CD4-positive, alpha-beta T cell treated with Interleukin-15 for 4 hours (primary cell): ENCODE results near the gene PHKA2.
"Not testable (repeated sequence)": the region's sequence is repeated elsewhere in the genome, so short reads cannot be mapped to it uniquely, and the experiment has no call there.

Experiments
- DNase-seq: peaks from one replicate; pipeline ENCODE4 v3.0.0-alpha.2; 2020; ENCODE audit warnings: low spot score

PHKA2 gene

GRCh38 chrX:18983666-18984380 lies at the start of gene PHKA2:
TSS of gene PHKA2 (minus strand) at chrX:18984114. CDS start at chrX:18983932, 182 bp downstream.
- DNase-seq, result no peak

- no peak for DNase-seq
Observed at GRCh38 chrX:19030805-19031204, 46.9 kb upstream of the PHKA2 start.

GRCh38 chrX:19028560-19028959 lies 44.6 kb upstream of the PHKA2 start:
- no peak for DNase-seq

DNA sequence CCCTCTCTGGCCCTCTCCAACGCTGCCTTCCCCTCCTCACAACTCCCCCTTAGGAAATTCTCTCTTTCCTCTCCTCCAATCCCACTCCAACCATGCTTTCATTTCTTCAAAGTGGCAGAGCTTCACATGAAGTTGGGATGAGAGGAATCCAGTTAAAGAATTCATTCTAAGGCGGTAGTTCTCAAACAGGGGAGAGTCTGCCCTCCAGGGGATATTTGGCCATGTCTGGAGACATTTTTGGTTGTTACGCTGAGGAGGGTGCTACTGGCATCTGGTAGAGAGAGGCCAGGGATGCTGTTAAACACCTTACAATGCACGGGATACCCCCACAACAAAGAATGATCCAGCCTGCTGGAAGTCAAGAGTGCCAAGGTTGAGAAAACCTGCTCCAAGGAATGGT lies 40.5 kb upstream of the PHKA2 start:
- DNase-seq, result no peak

DNA sequence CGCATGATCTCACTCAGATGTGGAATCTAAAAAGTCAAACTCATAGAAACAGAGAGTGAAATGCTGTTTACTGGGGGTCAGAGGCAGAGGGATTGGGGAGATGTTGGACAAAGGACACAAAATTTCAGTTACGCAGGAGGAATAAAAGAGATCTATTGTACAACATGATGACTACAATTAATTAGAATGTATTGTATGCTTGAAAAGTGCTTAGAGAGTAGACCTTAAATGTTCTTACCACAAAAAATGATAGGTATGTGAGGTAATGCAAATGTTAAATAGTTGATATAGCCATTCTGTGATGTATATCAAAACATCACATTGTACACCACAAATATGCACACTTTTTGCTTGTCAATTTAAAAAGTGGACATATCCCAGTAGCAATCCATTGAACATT lies 36.1 kb upstream of the PHKA2 start:
- DNase-seq, result no peak

DNA sequence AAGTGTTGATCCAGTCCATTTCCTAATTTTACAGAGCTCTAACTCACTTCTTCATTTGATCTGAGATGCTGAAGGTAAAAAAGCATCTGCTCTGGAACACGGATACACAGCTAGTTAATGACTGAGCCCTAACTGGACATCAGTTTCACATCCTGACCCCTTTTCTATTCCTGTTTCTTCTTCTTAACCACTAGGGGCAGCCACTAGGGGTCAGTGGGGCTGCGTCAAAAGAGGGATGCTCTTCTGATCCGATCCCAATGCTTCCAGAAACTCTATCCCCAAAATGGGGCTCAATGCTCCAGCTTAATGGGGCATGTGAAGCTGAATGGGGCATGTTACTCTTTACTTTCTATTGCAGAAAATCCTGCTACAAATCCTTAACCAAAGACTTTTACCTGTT lies 33.4 kb upstream of the PHKA2 start:
- DNase-seq, result no peak

DNA sequence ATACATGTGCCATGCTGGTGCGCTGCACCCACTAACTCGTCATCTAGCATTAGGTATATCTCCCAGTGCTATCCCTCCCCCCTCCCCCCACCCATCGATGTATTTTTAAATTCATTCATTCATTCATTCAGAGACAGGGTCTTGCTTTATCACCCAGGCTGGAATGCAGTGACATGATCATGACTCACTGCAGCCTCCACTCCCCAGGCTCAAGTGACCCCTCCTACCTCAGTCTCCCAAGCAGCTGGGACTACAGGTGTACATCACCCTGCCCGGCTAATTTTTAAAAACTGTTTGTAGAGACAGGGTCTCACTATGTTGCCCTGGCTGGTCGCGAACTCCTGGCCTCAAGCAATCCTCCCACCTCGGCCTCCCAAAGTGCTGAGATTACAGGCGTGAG lies 32.7 kb upstream of the PHKA2 start:
- DNase-seq, result not testable (repeated sequence)

- no peak for DNase-seq
Observed at GRCh38 chrX:19007868-19008267, 24.0 kb upstream of the PHKA2 start.

GRCh38 chrX:19007011-19007410 lies 23.1 kb upstream of the PHKA2 start:
- no peak for DNase-seq

- DNase-seq, result no peak
Observed at GRCh38 chrX:19005909-19006308, 22.0 kb upstream of the PHKA2 start.

DNA sequence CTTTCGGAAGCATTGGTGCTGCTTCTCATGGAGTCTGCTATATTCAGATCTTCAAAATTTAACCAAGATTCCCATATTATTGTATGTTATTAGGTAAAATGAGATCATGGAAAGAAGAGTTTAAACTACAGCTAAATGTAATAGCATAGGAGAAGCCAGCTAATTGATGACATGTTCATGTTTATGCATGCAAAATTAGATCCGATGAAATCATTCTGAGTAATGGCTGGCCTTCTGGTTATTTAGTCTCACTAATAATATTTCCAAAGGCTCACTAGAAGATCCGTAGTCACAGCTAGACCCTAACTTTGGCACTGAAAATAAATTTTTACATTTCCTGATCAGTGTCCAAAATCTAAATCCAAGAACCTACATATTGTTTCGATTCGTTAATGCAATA lies 19.8 kb upstream of the PHKA2 start:
- DNase-seq, result no peak

- no peak for DNase-seq
Observed at GRCh38 chrX:18998653-18999052, 14.7 kb upstream of the PHKA2 start.

DNA sequence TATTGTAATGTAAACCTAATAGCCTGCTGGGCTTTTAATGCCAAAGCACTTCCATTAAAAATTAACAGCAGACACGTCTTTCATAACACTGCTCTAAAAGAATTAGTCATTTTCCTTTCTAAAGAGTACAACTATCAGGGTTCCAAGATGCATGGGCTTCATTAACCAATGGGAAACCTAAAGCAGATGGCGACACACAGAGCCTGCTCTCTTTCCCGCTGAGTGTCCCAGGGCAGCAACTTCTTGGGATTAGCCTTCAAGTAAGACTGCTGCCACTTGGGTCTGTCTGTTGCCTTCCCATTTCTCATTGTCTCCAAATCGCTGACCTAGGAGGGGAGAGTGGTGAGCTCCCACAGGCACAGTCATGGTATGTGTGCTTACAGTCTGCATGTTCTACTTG lies 14.0 kb upstream of the PHKA2 start:
- DNase-seq, result no peak

- no peak for DNase-seq
Observed at GRCh38 chrX:18996536-18996935, 12.6 kb upstream of the PHKA2 start.

GRCh38 chrX:18995221-18995620 lies 11.3 kb upstream of the PHKA2 start:
- DNase-seq, result no peak

DNA sequence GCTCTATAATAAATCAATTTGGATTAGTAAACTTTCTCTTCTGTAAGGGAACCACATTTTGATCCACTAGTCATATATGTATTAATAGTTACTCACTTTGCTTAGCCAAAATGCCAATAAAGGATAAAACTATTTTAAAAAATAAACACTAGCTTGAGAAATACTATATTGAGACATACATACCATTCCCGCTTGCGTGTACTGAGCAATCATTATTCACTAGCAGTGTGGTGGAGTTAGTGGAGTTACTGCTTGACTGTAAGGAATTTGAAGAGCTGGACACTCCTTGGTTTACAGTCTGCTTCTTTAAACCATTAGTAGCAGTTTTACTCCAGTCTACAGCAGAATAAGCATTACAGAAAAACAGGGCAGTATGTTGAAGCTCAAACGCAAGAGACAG lies 10.8 kb upstream of the PHKA2 start:
- no peak for DNase-seq

- DNase-seq, result no peak
Observed at GRCh38 chrX:18992829-18993228, 8.9 kb upstream of the PHKA2 start.

- DNase-seq, result no peak
Observed at GRCh38 chrX:18985186-18985435, 1.2 kb upstream of the PHKA2 start.

GRCh38 chrX:18984381-18985185 lies 669 bp upstream of the PHKA2 start:
- peak; percentile 86 for DNase-seq

DNA sequence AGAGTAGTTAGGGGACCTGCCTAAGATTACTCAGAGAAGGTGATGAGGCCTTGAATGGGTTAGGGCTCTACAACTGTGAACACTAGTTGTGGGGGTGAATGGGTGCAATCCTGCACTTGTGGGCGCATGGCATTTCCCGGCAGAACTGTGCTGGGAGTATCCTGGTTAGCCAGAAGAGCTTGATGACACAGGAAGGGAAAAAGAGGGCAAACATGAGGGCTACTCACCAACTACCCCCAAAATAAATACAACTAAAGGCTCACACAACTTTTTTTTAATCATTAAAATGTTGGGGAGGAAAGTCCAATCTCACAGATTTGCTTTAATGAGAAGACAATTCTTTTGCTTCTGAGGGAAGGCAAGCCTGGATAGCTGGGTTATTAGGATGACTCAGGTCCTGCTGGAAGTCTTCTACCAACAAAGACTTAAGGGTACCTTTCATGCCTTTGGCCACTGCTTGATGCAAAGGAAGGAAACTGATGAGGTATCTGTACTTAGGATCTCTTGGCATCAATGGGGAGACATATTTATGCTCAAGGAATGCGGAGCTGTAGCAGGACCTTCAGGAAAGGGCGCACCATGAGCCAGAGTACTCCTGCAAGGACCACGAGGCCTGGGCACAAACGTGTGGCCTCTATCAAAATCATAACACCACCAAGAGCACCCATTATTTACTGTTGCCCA lies 2.6 kb downstream of the PHKA2 start:
- DNase-seq, result no peak

- DNase-seq, result not testable (repeated sequence)
Observed at GRCh38 chrX:18980262-18980661, 3.7 kb downstream of the PHKA2 start.

DNA sequence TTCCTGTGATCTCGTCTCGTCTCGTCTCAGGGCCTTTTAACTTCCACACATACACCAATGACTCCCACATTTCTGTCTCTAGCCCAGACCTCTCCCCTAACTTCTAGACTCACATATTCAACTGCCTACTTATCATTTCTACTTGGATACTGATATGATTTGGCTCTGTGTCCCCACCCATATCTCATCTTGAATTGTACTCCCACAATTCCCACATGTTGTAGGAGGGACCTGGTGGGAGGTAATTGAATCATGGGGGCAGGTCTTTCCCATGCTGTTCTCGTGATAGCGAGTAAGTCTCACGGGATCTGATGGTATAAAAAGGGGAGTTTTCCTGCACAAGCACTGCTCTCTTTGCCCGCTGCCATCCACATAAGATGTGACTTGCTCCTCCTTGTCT lies 8.9 kb downstream of the PHKA2 start:
- DNase-seq, result no peak

DNA sequence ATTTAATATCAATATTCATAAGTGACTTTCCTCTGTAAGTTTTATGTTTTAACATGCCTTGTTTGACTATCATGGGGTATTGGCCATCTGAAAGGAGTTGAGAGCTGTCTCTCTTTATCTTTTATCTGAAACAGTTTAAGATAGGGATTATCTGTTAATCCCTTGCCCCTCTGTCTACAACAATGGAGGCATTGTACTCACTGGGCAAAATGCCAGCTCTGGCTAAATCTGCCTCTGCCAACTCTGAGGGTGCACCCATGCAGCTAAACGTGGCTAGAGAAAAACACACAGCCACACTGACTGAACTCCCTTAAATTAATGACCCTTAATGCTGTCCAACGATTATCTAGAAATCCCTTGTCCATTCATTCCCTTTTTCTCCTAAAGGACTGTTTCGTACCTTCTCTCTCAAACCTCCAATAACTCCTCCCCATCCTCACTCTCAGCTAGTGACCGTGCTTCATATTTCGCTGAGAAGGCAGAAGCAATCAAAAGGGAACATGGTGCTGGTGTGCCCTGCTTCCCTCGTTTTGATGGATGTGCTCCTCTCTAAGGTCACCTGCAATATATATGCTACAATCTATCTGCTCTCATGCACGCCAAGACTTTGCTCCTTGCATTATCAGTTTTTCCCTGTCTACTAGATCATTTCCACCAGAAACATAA lies 10.3 kb downstream of the PHKA2 start:
- no peak for DNase-seq
